Immature natural killer cell (primary cell): ENCODE results near the gene RBM15B. TPM values are rescaled to one million over a fixed set of nuclear protein-coding genes. Genes with fewer than 3 reads are reported as not detected.

Experiments
- DNase-seq, 3 donors: peaks; one replicate each; pipeline ENCODE4 v3.0.0; 2022; ENCODE audit warnings: mixed read lengths in 1 of 3
- H3K27ac Mint-ChIP-seq, 6 donors: one replicate each; pipeline ENCODE4 v1.8.0; 2020; ENCODE audit warnings: mixed read lengths in 6 of 6, mild to moderate bottlenecking in 5 of 6, inconsistent platforms in 4 of 6, moderate library complexity in 3 of 6
- H3K27me3 Mint-ChIP-seq, 3 donors: one replicate each; pipeline ENCODE4 v1.8.0; 2020 to 2021; ENCODE audit warnings: low read depth in 3 of 3, mild to moderate bottlenecking in 3 of 3, mixed read lengths in 3 of 3, moderate library complexity in 3 of 3, inconsistent platforms in 1 of 3
- H3K36me3 Mint-ChIP-seq, 3 donors: one replicate each; pipeline ENCODE4 v1.8.0; 2020; ENCODE audit warnings: mixed read lengths in 3 of 3, inconsistent platforms in 2 of 3, mild to moderate bottlenecking in 2 of 3
- H3K4me1 Mint-ChIP-seq, 2 donors: one replicate each; pipeline ENCODE4 v1.8.0; 2020; ENCODE audit warnings: inconsistent platforms in 2 of 2, mild to moderate bottlenecking in 2 of 2, mixed read lengths in 2 of 2, moderate library complexity in 1 of 2
- H3K4me3 Mint-ChIP-seq, 5 donors: one replicate each; pipeline ENCODE4 v1.8.0; 2020; ENCODE audit warnings: mild to moderate bottlenecking in 5 of 5, mixed read lengths in 5 of 5, inconsistent platforms in 3 of 5, moderate library complexity in 3 of 5
- H3K9me3 Mint-ChIP-seq, 6 donors: one replicate each; pipeline ENCODE4 v1.8.0; 2020; ENCODE audit warnings: mild to moderate bottlenecking in 6 of 6, mixed read lengths in 6 of 6, inconsistent platforms in 4 of 6, moderate library complexity in 3 of 6
- polyA plus RNA-seq, 3 donors: library from polyadenylated mRNA; unstranded; fragments of 300-500 nt; fragmentation: Illumina TruSeq; gene quantifications; one replicate each; pipeline ENCODE4 v1.2.3, GENCODE V29; 2021

The RBM15B gene
- polyA plus RNA-seq, 3 donors from 2014 or later: 10.3 to 12.1 (median 11.3) TPM

DNA sequence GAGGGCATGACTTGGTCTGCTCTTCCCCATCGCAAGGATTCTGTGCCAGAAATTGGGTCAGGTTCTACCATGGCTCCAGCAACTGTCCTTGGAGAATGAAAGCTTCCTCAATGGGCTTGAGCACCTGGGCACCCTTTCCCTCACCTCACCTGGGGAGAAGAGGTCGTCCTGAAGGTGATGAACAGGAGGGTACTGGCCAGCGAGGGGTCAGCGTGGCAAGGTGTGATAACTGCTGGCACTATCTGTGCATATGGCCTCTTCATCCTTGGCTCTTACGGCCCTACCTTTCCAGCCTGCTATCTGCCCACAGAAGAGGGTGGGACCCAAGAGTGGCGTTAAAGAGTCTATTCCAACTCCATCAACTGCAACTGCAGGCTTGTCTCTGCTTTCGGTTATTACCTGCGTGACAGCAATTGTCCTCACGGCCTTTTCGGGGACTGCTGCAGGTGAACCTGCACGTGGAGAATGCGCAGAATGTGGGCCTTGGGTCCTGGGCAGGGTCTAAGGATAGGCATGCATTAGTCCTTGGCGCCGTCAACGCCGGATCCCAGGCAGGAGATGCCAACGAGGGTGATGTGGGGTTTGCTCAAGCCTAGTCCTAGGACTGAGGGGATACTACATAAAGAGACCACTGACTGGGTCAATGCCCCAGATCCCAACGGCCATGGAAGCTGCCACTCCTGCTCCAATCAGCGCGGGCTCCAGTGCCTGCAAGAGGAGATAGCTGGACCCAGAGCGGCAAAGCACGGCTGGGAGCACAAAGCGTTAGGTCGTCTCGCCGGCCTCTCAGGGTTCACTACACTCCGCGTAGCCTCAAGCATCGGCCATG lies 625 bp upstream of the RBM15B start:
- H3K36me3 Mint-ChIP-seq: peaks cover 5 to 35% (median 16%) of the 10 kb centered on the region in 3 donors
- H3K9me3 Mint-ChIP-seq: no peaks in the 10 kb centered on the region
- peak overlapping the region; percentile 70 to 91 (median 80) for H3K27ac Mint-ChIP-seq
- H3K4me3 Mint-ChIP-seq: peak overlapping the region; percentile 74 to 80 (median 75)
- H3K4me1 Mint-ChIP-seq: peaks cover 64 to 77% of the 10 kb centered on the region in 2 donors
- no peak for DNase-seq
- H3K27me3 Mint-ChIP-seq: peaks cover 6 to 16% (median 9%) of the 10 kb centered on the region in 3 donors

DNA sequence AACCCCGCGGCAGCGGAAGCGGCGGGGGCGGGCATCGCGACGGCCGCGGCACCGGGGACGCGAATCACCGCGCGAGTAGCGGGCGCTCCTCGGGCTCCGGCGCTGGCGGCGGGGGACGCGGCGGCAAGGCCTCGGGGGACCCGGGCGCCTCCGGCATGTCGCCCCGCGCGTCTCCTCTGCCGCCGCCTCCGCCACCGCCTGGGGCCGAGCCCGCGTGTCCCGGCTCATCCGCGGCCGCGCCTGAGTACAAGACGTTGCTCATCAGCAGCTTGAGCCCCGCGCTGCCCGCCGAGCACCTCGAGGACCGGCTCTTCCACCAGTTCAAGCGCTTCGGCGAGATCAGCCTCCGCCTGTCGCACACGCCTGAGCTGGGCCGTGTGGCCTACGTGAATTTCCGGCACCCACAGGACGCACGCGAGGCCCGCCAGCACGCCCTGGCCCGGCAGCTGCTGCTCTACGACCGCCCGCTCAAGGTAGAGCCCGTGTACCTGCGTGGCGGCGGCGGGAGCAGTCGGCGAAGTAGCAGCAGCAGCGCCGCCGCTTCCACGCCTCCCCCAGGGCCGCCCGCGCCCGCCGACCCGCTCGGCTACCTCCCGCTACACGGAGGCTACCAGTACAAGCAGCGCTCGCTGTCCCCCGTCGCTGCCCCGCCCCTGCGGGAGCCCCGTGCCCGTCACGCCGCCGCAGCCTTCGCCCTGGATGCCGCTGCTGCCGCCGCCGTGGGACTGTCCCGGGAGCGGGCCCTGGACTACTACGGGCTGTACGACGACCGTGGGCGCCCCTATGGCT lies 675 bp downstream of the RBM15B start:
- H3K9me3 Mint-ChIP-seq: no peaks in the 10 kb centered on the region
- peak in 1 of 3 donors; percentile 58 for DNase-seq
- peak overlapping the region; percentile 75 to 82 (median 81) for H3K4me3 Mint-ChIP-seq
- peak overlapping the region in 5 of 6 donors; percentile 76 to 88 (median 85) for H3K27ac Mint-ChIP-seq
- H3K4me1 Mint-ChIP-seq: peaks cover 59 to 75% of the 10 kb centered on the region in 2 donors
- peaks cover 4 to 7% (median 4%) of the 10 kb centered on the region in 3 donors for H3K27me3 Mint-ChIP-seq
- H3K36me3 Mint-ChIP-seq: peaks cover 5 to 39% (median 12%) of the 10 kb centered on the region in 3 donors

DNA sequence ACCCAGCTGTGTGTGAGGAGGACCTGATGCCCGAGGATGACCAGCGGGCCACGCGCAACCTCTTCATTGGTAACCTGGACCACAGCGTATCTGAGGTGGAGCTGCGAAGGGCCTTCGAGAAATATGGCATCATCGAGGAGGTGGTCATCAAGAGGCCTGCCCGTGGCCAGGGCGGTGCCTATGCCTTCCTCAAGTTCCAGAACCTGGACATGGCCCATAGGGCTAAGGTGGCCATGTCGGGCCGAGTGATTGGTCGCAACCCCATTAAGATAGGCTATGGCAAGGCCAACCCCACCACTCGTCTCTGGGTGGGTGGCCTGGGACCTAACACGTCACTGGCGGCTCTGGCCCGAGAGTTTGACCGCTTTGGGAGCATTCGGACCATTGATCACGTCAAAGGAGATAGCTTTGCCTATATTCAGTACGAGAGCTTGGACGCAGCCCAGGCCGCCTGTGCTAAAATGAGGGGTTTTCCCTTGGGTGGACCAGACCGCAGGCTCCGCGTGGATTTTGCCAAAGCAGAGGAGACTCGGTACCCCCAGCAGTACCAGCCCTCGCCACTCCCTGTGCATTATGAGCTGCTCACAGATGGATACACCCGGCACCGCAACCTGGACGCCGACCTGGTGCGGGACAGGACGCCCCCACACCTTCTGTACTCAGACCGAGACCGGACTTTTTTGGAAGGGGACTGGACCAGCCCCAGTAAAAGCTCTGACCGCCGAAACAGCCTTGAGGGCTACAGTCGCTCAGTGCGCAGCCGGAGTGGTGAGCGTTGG lies 1.5 kb downstream of the RBM15B start:
- peaks cover 4 to 7% (median 4%) of the 10 kb centered on the region in 3 donors for H3K27me3 Mint-ChIP-seq
- H3K4me3 Mint-ChIP-seq: peak overlapping the region; percentile 30 to 82 (median 70)
- no peaks in the 10 kb centered on the region for H3K9me3 Mint-ChIP-seq
- DNase-seq: no peak
- peak overlapping the region in 5 of 6 donors; percentile 55 to 75 (median 72) for H3K27ac Mint-ChIP-seq
- H3K36me3 Mint-ChIP-seq: peaks cover 5 to 43% (median 12%) of the 10 kb centered on the region in 3 donors
- peaks cover 55 to 79% of the 10 kb centered on the region in 2 donors for H3K4me1 Mint-ChIP-seq

DNA sequence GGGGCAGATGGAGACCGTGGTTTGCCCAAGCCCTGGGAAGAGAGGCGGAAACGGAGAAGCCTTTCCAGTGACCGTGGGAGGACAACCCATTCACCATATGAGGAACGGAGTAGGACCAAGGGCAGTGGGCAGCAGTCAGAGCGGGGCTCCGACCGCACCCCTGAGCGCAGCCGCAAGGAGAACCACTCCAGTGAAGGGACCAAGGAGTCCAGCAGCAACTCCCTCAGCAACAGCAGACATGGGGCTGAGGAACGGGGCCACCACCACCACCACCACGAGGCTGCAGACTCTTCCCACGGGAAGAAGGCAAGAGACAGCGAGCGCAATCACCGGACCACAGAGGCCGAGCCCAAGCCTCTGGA lies 2.0 kb downstream of the RBM15B start:
- DNase-seq: no peak
- Mint-ChIP-seq H3K4me1 (peaks cover 49 to 73% of the 10 kb centered on the region in 2 donors), H3K4me3 (peak overlapping the region in 3 of 5 donors; percentile 6 to 77 (median 70)), H3K9me3 (no peaks in the 10 kb centered on the region), H3K27ac (peak overlapping the region in 5 of 6 donors; percentile 22 to 72 (median 60)), H3K36me3 (peaks cover 5 to 39% (median 7%) of the 10 kb centered on the region in 3 donors), H3K27me3 (peaks cover 4 to 7% (median 4%) of the 10 kb centered on the region in 3 donors)

DNA sequence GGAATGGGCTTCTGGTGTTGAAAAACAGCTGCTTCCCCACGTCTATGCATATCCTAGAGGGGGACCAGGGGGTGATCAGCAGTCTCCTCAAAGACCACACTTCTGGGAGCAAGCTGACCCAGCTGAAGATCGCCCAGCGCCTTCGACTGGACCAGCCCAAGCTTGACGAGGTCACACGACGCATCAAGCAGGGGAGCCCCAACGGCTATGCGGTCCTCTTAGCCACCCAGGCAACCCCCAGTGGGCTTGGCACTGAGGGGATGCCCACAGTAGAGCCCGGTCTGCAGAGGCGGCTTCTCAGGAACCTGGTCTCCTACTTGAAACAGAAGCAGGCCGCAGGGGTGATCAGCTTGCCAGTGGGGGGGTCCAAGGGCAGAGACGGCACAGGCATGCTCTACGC lies 2.5 kb downstream of the RBM15B start:
- Mint-ChIP-seq H3K27me3 (peaks cover 4 to 7% (median 4%) of the 10 kb centered on the region in 3 donors), H3K4me1 (peaks cover 49 to 69% of the 10 kb centered on the region in 2 donors), H3K9me3 (no peaks in the 10 kb centered on the region), H3K4me3 (peak overlapping the region in 2 of 5 donors; percentile 33 to 50), H3K36me3 (peaks cover 5 to 39% (median 7%) of the 10 kb centered on the region in 3 donors), H3K27ac (peak overlapping the region in 3 of 6 donors; percentile 60 to 76 (median 65))
- DNase-seq: no peak

DNA sequence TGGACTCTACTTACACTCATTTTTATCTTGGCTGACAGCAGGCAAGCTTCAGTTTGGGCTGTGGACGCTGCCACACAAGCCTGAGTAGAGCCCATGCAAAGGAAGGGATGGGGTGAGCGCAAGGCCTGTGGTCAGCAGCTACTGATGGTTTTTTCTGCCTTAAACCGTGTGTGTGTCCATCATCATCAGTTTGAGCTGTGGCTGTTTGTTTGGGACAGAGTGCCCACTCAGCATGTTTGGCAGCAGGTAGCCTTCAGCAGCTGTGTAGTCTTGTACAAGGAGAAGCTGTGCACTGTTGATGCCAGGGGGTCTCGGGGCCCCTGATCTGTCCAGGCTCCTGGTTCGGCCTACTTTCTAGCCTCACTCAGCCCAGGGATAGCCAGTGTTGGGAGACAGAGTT lies 3.5 kb downstream of the RBM15B start:
- Mint-ChIP-seq H3K9me3 (no peaks in the 10 kb centered on the region), H3K4me1 (peaks cover 42 to 59% of the 10 kb centered on the region in 2 donors), H3K27ac (peak overlapping the region in 5 of 6 donors; percentile 7 to 76 (median 65)), H3K27me3 (peaks cover 4 to 7% (median 4%) of the 10 kb centered on the region in 3 donors), H3K36me3 (peaks cover 4 to 34% (median 5%) of the 10 kb centered on the region in 3 donors), H3K4me3 (peak overlapping the region in 1 of 5 donors; percentile 71)
- DNase-seq: no peak

DNA sequence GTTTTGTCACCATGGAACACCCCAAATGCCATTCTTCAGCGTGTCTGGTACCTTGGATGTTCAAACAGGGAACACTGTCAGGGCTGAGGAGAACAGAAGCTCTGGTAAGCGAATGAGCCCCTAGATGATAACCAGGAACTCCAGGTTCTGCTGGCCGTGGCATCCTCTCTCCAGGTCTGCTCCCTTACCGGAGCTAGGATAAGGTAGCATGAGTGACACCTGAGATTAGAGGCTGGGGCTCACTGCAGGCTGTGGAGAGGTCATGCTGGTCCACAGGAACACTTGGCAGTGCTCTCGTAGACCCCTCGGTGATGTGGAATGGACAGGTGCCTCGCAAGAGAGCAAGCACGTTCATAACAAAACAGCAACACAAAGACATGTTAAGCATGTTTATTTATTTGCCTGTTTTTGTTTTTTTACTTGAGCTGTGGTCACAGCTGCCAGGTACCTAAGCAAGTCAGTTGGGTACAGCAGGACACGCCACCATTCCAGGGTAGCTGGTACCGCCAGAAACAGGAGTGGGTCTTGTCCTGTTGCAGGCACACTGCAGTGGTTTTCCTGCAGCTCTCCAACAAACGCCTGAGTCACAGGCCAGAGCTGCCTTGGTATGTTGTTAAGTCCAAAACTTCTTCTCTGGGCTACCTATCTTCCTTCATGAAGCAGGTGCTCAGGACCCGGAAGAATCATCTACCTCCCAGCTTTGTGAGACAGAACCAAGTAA lies 4.6 kb downstream of the RBM15B start:
- H3K9me3 Mint-ChIP-seq: no peaks in the 10 kb centered on the region
- peaks cover 4 to 38% (median 5%) of the 10 kb centered on the region in 3 donors for H3K36me3 Mint-ChIP-seq
- no peak overlapping the region for H3K4me3 Mint-ChIP-seq
- peaks cover 34 to 51% of the 10 kb centered on the region in 2 donors for H3K4me1 Mint-ChIP-seq
- H3K27ac Mint-ChIP-seq: peak overlapping the region; percentile 42 to 83 (median 78)
- no peak for DNase-seq
- peaks cover 4 to 7% (median 4%) of the 10 kb centered on the region in 3 donors for H3K27me3 Mint-ChIP-seq

DNA sequence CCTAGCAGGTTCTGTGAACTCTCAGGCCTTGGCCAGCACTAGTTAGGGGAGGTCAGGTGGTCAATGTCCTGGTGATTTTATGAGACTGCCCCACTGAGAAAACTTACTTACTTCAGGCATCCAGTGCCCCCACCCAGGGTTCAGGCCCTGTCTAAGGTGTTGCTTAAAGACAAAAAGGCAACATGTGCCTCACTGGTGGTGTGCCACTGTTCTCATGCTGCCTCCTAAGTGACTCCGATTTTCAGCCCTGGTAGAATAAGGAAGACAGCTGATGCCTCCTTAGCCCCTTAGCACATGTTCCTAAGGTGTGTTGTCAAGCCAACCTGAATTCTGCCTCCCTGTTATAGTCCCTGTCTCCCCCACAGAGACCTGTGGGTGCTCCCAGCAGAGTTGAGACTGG lies 5.3 kb downstream of the RBM15B start:
- peaks cover 4 to 42% (median 5%) of the 10 kb centered on the region in 3 donors for H3K36me3 Mint-ChIP-seq
- no peak for DNase-seq
- H3K4me3 Mint-ChIP-seq: no peak overlapping the region
- no peaks in the 10 kb centered on the region for H3K9me3 Mint-ChIP-seq
- H3K27me3 Mint-ChIP-seq: peaks cover 0 to 4% (median 2%) of the 10 kb centered on the region in 3 donors
- H3K27ac Mint-ChIP-seq: peak overlapping the region; percentile 42 to 82 (median 76)
- H3K4me1 Mint-ChIP-seq: peaks cover 31 to 48% of the 10 kb centered on the region in 2 donors

DNA sequence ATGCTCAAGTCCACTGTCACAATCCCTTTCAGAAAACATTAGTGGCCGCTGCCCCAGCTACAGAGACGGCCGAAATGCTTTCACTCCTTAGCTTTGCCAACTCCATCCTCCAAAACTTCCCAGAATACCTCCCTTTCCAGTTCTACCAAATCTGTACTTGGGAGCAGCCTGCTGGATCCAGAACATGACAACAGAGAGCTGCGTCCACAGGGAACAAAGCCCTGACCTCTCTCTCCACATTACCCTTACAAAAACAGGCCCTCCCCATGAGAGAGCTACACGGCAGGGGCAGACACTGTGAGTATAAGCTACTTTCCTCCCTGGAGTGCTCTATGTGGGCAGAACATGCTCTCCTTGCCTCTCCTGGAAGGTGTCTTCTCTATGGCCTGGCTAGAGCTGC lies 6.3 kb downstream of the RBM15B start:
- peaks cover 0 to 4% (median 2%) of the 10 kb centered on the region in 3 donors for H3K27me3 Mint-ChIP-seq

DNA sequence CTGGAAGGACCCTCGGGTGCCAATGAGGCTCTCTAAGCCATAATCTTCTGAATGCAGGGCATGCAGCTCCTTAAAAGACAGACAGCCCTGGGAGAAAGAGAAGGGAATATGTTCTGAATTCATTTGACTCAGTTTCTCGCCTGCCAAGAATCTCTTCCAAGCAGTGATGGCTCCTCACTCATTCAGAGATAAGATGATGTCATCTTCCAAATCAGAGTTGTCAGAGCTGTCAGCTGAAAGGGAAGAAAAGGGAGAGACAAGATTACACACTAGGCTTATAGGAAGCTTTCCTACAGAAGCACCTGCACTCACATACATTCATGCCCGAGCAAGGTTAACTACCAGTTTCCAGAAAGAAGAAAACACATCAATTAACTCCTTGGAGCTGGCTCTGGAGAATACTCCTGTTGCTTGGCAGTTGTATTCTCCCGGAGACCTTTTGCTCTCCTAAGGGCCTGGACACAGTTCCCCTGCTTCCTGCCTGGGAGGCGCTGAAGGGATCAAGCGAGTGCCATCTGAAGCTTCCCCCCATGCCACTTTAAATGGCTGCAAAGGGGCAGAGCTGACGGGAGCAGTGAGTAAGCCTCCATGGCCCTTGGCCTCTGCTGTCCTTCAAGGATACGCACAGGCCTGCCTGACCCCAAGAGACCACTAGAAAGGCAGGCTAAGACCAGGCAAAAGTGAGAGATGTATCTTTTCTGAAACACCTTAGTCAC lies 7.7 kb downstream of the RBM15B start:
- no peak overlapping the region for H3K4me3 Mint-ChIP-seq
- H3K36me3 Mint-ChIP-seq: peaks cover 10 to 52% (median 12%) of the 10 kb centered on the region in 3 donors
- DNase-seq: no peak
- H3K27ac Mint-ChIP-seq: peak overlapping the region in 2 of 6 donors; percentile 34 to 53
- H3K9me3 Mint-ChIP-seq: no peaks in the 10 kb centered on the region
- peaks cover 23 to 40% of the 10 kb centered on the region in 2 donors for H3K4me1 Mint-ChIP-seq
- peaks cover 0 to 5% (median 2%) of the 10 kb centered on the region in 3 donors for H3K27me3 Mint-ChIP-seq

More for the DNA sequence above, 6.3 kb downstream of the RBM15B start:
- peaks cover 29 to 47% of the 10 kb centered on the region in 2 donors for H3K4me1 Mint-ChIP-seq
- peaks cover 7 to 50% (median 9%) of the 10 kb centered on the region in 3 donors for H3K36me3 Mint-ChIP-seq
- H3K9me3 Mint-ChIP-seq: no peaks in the 10 kb centered on the region
- H3K4me3 Mint-ChIP-seq: no peak overlapping the region
- no peak for DNase-seq
- peak overlapping the region in 4 of 6 donors; percentile 3 to 68 (median 39) for H3K27ac Mint-ChIP-seq

DNA sequence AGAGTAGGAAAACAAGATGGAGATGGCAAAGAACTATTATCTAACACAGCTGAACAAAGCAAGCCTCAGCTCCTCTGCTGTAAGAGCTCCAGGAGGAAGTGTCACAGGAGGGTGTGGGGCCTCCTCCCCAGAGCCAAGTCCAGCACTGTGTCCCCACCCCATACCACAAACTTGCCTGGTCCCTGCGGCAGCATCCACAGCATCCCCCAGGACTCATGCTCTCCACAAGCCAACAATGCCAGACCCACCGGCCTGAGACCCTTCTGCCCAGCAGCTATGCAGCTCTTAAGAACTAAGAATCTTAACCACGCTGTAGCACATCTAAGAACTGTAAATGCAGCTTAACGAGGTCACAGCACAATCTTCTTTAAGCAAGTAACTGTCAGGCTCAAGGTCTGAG lies 9.1 kb downstream of the RBM15B start:
- Mint-ChIP-seq H3K4me1 (peaks cover 11 to 36% of the 10 kb centered on the region in 2 donors), H3K9me3 (no peaks in the 10 kb centered on the region), H3K27me3 (peaks cover 0 to 4% (median 0%) of the 10 kb centered on the region in 3 donors), H3K4me3 (no peak overlapping the region), H3K27ac (peak overlapping the region in 5 of 6 donors; percentile 7 to 46 (median 39)), H3K36me3 (peaks cover 8 to 48% (median 15%) of the 10 kb centered on the region in 3 donors)
- no peak for DNase-seq

DNA sequence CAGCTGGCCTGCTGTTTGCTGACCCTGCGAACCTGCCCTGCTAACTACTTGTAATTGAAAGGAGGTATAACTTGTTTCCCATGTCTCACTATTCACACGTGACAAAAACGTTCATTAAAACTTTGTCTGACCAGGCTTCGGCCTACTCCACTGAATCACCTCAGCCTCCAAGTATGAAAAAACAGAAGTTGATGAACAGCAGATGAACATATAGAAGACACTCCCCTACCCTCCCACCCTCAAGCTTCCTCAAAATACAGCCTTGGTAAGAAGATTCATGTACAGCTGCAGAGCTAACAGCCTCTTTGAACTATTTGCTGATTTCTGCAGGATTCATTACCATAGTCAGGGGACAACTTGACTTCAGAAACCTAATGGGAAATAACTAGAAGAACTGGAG lies 10.7 kb downstream of the RBM15B start:
- Mint-ChIP-seq H3K36me3 (peaks cover 12 to 40% (median 20%) of the 10 kb centered on the region in 3 donors), H3K9me3 (no peaks in the 10 kb centered on the region), H3K4me1 (peaks cover 6 to 30% of the 10 kb centered on the region in 2 donors), H3K27ac (peak overlapping the region in 3 of 6 donors; percentile 18 to 62 (median 25)), H3K4me3 (no peak overlapping the region), H3K27me3 (peaks cover 0 to 4% (median 0%) of the 10 kb centered on the region in 3 donors)
- DNase-seq: no peak
